GM19395 (cell line): ENCODE measurements around the gene FOXG1.

Experiments used
- ATAC-seq: cut with Tn5 transposase; IDR thresholded peaks from one replicate; pipeline ENCODE4 v1.9.1; 2021; ENCODE audit warnings: mild to moderate bottlenecking, moderate library complexity; ENCODE audit not compliant: unreplicated experiment

Gene FOXG1

GRCh38 chr14:28766469-28766955, at the start of gene FOXG1:
TSS of gene FOXG1 (plus strand) at chr14:28766787. CDS start at chr14:28767280, 493 bp downstream.
- peak; percentile 61 for ATAC-seq

- no peak for ATAC-seq
Measured at GRCh38 chr14:28719130-28719529, 47.5 kb upstream of the FOXG1 start.

DNA sequence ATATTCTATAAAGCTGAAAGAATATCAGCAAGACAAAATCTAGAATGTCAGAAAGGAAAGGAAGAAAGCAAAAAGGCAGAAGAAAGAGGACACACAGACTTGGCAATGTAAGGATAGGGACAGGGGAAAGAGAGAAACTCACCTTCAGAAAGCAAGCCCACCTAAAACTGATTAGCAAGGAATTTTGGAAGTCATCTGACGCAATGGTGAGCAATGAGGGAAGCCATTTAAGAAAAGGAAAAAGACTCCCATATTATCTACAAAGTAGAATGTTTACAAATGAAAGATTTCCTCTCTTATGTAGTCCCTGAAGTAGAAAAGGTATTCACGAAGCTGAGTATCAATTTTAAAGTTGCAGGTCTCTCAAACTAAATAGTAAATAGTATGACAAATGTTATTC, 35.2 kb upstream of the FOXG1 start:
- no peak for ATAC-seq

DNA sequence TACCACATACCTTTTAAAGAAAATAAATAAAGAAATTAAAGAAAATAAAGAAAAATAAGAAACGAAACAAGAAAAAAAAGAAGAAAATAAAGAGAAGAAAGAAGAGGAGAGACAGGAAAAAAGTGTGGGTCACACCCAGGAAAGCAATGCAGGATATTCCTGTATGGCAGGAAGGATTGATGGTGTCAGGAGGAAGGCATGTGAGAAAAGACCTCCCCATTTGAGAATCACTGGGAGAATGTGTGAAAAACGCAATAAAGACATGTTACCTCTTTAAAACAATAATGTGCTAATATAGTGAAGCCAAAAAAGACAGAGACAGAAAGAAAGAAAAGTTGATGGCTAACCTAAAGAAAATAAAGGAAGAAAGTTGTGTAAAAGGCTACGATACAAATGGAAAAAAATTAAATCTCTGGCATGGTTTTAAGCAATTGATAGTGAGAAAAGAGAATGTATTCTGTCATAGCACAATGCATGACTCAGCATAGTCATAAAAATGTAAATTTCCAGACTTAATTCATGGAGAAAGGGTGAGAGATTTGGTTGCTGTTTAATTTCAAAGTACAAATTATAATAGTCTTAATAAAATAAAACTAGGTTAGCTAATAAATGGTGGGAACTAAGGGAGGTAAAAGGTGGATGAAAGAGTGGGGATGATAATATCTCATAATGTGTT, 24.3 kb upstream of the FOXG1 start:
- no peak for ATAC-seq

DNA sequence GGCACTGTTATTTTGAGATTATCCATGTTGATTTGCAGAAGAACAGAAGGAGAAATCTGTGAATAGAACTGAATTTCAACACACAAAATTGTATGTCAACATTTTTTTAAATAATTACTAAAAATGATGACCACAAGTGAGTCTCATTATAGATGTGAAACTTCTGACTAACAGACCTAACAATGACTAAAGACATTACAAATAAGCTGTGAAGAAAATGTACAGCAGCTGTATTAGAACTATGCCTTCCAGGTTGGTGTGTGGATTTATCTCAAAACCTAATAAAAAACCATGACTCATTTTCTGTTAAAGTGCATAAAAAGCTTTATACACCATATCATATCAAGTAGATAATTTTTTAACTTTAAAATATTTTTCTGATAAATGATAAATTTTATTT, 22.5 kb upstream of the FOXG1 start:
- no peak for ATAC-seq

DNA sequence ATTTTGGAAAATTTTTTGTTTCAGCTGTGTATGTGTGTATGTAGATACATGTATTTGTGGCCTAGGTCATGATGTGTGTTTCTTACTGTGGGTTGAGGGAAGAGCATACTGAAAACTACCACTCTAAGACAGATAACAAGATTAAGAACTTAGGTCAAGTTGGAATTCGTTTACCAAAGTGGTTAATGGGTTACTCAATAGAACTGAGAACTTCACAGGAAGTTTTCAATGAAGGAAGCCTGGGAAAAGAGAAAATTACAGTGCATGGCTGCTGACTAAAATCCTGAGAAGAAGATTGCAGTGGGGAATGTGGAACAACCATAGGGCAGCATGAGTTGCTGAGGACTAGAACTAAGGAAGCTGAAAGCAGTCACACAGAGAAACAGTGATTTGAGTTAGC, 21.4 kb upstream of the FOXG1 start:
- ATAC-seq, result no peak

GRCh38 chr14:28746247-28746646, 20.3 kb upstream of the FOXG1 start:
- ATAC-seq, result peak; percentile 66

DNA sequence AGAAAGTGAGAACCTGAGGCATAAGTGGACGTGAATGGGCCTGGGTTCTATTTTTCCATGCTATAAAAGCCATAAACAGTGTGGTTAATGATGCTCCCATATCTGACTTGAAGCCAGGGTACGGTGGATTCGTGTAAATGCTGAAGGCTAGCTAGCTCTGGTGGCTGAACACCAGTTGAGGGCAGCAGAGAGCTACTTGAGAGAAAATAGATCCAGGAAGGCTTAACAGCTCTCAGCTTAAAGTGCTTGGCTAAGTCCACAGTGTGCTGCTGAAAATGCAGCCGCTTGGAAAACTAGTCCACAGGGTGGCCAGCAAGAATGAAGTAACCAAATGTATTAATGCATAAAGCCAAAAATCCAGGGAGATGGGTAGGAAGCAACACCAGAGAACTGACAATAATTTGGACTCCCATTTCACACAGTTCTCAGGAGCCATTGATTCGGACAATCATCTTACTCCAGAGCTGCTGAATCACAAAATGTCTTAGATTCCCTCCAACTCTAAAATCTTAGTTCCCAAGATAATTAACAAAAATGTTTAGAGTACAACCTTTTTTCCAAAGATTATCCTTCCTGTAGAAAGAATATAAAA, 15.0 kb upstream of the FOXG1 start:
- peak; percentile 68 for ATAC-seq

DNA sequence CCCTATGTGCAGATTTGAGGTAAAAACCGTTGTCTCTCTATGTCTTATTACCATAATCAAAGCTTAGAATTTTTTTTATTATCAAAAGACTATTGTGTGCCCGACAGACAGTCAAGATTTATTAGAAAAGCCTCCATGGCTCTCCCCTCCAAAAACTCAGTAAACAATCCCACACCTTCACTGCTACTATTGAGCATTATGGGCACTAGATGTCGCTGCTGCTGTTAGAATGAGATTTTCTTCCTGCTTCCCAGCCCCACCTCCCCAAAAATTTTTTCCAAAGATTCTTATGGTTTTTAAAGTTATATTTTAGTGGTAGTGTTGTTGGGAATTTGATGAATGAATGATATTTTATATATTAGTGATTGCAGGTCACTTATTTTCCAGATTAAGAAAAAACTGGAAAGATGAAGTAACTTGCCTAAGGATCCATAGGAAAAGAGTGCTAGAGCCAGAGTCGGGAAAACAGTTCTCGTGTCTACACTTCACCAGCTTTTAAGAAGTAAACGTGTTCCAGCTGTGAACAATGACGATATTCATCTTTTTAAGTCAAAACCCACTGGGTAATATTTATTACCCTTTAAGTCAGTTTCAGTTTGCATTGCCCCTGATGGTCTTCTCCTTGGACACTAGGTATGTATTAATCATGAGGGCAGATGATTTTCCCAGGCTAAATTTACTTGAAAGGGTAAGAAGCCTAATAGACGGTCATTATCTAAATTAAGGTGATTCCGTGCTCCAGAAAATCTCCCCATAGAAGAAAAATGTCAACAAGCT, 12.2 kb upstream of the FOXG1 start:
- ATAC-seq, result peak; percentile 54

DNA sequence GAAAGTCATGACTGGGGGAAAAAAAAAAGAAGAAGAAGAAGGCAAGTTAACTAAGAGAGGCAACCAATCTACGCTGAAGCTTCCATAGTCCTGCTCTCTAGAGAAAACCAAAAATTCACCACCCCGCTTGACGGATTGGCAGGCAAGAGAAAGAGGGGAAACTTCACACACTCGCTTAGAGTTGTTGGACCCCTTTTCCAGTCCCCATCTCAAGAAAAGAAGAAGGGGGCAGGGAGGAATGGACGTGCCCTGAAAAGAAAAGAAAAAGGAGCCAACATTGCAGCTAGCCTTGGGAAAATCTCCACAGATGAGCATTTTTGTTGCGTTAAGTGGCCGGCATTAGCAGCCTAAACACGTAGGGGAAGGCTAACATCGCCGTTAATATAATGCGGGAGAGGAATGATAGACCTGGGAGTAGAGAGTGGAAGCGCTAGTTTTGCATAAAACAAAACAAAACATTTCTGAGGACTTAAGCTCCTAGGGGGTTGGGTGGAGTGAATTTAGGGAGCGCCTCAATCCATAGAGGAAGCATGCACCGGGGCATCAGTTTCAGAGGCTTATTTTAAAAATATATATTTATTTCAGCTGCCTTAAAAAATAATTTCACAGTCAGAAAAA, 11.3 kb upstream of the FOXG1 start:
- ATAC-seq, result no peak

DNA sequence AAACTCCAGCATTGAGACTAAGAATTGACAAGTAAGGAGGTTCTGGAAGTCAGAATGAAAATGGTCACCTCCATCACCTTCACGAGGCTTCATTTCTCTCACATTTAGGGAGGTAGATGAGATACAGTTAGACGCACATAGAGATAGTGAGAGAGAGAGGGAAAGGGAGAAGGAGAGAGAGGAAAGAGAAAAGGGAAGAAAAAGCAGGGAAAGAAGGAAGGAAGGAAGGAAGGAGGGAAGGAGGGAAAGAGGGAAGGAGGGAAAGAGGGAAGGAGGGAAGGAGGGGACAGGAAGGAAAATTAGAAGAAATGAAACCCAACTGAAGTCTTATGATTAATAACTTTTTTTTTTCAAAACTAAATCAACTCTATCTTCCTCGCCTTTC, 10.7 kb upstream of the FOXG1 start:
- no peak for ATAC-seq

- ATAC-seq, result no peak
Measured at GRCh38 chr14:28756269-28756883, 10.2 kb upstream of the FOXG1 start.

GRCh38 chr14:28756884-28757570, 9.6 kb upstream of the FOXG1 start:
- no peak for ATAC-seq

DNA sequence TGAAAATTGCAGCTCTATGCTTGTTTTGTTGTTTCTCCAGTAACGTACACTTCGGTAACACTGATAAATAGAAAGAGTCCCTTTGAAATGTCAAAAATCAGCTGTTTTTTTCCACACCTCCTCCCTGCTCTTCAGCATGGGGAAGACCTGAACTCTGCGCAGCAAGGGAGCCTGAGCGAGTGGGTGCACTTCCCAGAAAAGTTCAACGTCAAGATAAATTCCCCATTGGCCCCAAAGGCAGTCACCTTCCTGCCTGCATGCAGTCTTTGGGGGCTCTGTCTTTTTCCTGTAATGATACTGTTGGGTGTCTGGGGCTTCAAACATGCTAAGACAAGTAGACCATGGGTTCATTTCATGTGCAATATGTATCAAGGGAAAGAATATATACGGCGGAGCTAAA, 8.8 kb upstream of the FOXG1 start:
- ATAC-seq, result no peak

DNA sequence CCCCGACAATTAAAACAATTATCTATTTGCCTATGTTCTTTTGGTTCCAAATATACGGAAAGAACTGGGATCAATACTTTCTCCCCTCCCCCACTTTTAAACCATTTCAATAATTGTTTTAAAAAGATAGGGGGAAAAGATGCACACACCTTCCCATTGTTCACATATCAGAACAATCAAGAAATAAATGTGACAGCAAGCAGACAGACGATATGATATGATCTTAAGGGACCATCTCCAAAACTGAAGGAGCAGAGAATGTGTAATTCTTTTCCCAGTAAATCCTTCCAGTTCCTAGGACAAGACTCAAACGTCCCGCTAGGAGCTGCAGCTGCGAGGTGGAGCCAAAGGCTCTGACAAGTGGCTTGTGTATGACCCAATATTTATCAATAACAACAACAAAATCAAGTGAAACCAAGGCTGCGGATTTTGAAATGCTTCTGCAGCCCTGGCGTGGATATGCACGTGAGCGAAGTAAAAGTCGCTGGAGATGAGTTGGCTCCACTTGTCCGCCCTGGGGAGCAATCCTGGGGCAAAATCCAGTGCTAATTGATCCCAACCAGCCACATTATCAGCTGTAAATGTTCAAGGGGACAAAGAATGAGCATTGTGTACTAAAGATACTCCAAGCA, 8.2 kb upstream of the FOXG1 start:
- no peak for ATAC-seq

DNA sequence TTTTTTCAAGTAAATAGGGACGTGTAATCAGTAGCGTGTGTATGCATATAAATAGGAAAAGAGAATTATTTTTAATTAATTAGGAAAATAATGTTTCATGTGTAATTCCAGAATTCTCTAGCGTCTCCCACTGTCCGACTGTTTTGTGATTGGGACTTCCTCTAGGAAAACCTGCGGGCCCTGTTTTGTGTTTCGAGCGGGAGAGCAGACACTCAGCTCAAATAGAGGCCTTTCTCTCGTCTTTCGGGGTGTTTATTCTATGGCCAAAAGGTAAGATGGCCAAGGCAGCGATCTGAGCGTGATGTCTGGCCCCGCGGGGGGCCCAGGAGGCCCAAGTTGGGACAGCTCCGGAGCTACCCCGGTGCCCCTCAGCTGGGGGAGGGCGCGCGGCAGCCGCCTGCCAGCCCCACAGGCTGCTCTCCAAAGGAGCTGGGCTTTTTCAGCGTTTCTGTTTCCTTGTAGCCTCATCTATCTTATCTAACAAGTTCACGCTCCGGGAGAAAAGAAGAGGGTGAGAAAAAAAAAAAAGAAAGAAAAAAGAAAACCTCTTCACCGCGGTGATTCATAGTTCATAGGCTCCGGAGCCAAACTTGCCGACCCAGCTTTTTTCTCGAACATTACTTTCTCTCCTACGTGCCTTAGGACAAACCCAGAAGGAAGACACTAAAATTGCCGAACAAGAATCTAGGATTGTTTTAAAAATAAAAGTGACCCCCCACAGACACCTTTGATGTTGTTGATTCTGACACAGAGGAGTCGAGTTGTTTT, 7.5 kb upstream of the FOXG1 start:
- no peak for ATAC-seq

DNA sequence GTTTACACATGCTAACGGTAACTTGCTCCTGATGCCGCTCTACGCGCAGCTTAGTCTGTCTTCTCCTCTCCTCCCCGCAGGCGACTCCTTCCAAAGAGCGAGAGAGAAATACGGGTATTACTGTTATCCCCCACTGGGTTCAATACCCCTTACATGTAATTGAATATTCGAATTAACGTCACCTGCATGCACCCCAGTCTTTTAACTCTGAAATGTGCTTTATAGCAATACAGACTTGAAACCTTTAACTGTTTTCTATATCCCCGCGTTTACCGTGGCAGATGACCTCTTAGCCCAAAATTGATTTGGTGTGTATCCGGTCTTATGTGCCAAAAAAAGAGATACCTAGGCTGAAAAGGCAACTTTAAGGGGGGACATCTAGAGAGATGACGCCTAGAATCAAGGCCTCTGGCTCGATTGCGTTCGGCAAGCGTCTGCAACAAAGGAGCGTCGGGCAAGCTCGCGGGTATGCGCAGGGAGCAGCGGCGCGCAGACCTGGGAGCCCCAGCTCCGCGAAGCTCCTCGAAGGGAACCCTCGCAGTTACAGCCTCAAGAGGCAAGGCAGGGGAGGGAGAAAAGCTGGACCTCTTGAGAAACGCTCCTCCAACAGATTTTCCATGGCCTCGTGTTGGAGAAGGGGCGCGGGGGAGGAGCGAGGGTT, 6.8 kb upstream of the FOXG1 start:
- no peak for ATAC-seq

DNA sequence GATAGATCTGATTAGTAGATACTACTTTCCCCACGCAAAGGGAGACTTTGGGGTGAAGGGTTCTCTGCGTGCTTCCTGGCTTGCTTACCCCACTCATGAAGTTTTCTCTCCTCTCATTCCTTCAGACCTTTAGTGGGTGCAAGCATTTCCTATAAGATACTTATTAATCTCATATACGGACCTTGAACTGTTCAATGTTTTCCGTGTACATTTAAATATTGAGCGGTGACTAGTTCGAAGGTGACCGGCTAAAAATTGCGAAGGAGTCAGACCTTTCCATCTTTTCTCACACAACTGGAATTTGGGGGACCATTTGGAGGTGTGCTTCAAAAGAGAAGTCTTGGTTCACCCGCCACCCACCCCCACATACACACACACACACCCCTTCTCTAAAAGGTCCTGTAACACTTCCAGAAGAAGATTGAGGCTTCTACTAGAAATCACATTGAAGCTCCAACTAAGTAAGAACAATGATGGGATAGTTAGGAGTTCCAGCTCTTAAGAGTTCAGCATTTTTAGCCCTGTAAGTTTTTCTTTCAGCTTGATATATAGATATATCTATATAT, 6.1 kb upstream of the FOXG1 start:
- no peak for ATAC-seq
